Pancreas (tissue), 10 donors: ENCODE data around the gene STK24. TPM values are rescaled to one million over a fixed set of nuclear protein-coding genes. Genes with fewer than 3 reads are reported as not detected.

Experiments used
- ATAC-seq, 4 donors: fragments of 200-7000 bp; cut with Tn5 transposase; one replicate each; pipeline versions ENCODE4 v1.8.0 to v1.9.1; 2020; ENCODE audit warnings: mild to moderate bottlenecking in 4 of 4, moderate library complexity in 4 of 4
- DNase-seq, 6 donors: peaks; one replicate each; pipeline ENCODE4 v3.0.0-alpha.2; 2020
- FAIRE-seq: peaks from 2 replicates; lab custom pipeline; 2012; peaks lifted over from hg19 to GRCh38; lab: Jason Lieb, UNC
- H3K27ac ChIP-seq, 4 donors: fragments of 200-600 bp; sonication (generic); 1 replicate in 3 of 4; 2 replicates in 1 of 4; pipeline versions ENCODE4 v1.5.0 to v1.8.0; 2020
- H3K27me3 ChIP-seq, 4 donors: fragments of 200-600 bp; one replicate each; pipeline ENCODE4 v1.8.0; 2021
- H3K36me3 ChIP-seq, 3 donors: fragments of 200-600 bp; sonication (generic) in 1 of 3; one replicate each; pipeline versions ENCODE4 v1.5.0 to v1.8.0; 2020 to 2021
- H3K4me1 ChIP-seq, 3 donors: fragments of 200-600 bp; one replicate each; pipeline ENCODE4 v1.8.0; 2021
- H3K4me3 ChIP-seq, 4 donors: fragments of 200-600 bp; sonication (generic) in 2 of 4; one replicate each; pipeline versions ENCODE4 v1.5.0 to v1.8.0; 2020 to 2021
- H3K9me3 ChIP-seq, 4 donors: fragments of 200-600 bp; one replicate each; pipeline ENCODE4 v1.8.0; 2021
- CTCF ChIP-seq, 4 donors: fragments of 200-600 bp; sonication (generic) in 3 of 4; IDR thresholded peaks; one replicate each; pipeline versions ENCODE4 v1.5.0 to v1.8.0; 2021; ENCODE audit warnings: antibody characterized with exemption in 4 of 4
- WGBS, 2 donors: extraction: QIAGEN DNeasy Blood & Tissue Kit; methylation state at CpG; one replicate each; pipeline ENCODE4 v1.1.7; 2013; 5-methylcytosine and 5-hydroxymethylcytosine counted together
- intact Hi-C, 3 donors: fragments of 100-400 bp; cut with DNase I; formaldehyde crosslinking; loops; one replicate each; pipeline versions ENCODE4 v1.11.1 to v1.14.2; 2022
- polyA plus RNA-seq, 2 donors: library from polyadenylated mRNA; stranded (reverse); fragments of 200-250 nt; gene quantifications; one replicate each; pipeline ENCODE4 v1.2.3, GENCODE V29; 2013
- total RNA-seq, 6 donors: library from RNA; stranded (reverse); fragmentation: NEBNext Ultra II Directional in 4 of 6; extraction: Animal tissue kit (Norgen Biotek cat#: 25700) in 4 of 6; gene quantifications; one replicate each; pipeline versions ENCODE4 v1.2.1 to v1.2.4, GENCODE V29; 2021 to 2023
- donor health status: healthy with polysubstance abuse.
- donor health status: DM: no; HTN: no; CAD: no; lungs with moderate emphysema.
- donor health status: DM: no; HTN: no; CAD: no.
- donor health status: control.
- donor health status: control.
- donor health status: Bipolar disorder and iron deficiency.
- donor health status: DM: yes; HTN: yes; CAD: no.
- donor health status: DM: no; HTN: no; CAD: no.
- donor health status: DM: no; HTN: no; CAD: no.
- donor health status: DM: yes; HTN: yes; CAD: no.

Gene STK24
- total and polyA plus RNA-seq, 8 donors = 15.5 to 55.7 (median 37.4) TPM

- FAIRE-seq = no peak
- Histone ChIP-seq H3K27me3 (no peaks in the 10 kb centered on the region), H3K4me3 (no peak overlapping the region), H3K36me3 (no peaks in the 10 kb centered on the region), H3K9me3 (no peaks in the 10 kb centered on the region), H3K4me1 (peaks cover 0 to 3% (median 3%) of the 10 kb centered on the region in 3 donors), H3K27ac (no peak overlapping the region)
- no peak for DNase-seq
- intact Hi-C loops = no loop called here
- ATAC-seq = no peak
- TF ChIP-seq CTCF (IDR thresholded peaks at IDR 0.05) = no peak
- WGBS, 2 donors = 79 to 82% methylated on average over 4 of the region's 4 CpGs
Measured at GRCh38 chr13:98515818-98516465, 61.0 kb downstream of the STK24 start.

GRCh38 chr13:98514288-98514687 lies 62.6 kb downstream of the STK24 start:
- intact Hi-C loops = no loop called here
- 100% methylated on average over 1 of the region's 1 CpG for WGBS, 2 donors
- Histone ChIP-seq H3K27ac (no peak overlapping the region), H3K4me1 (peaks cover 0 to 3% (median 3%) of the 10 kb centered on the region in 3 donors), H3K36me3 (no peaks in the 10 kb centered on the region), H3K9me3 (no peaks in the 10 kb centered on the region), H3K4me3 (no peak overlapping the region), H3K27me3 (no peaks in the 10 kb centered on the region)
- DNase-seq (no peak), ATAC-seq (no peak), FAIRE-seq (no peak)
- no peak for TF ChIP-seq CTCF (IDR thresholded peaks at IDR 0.05)

- no peak for ATAC-seq
- H3K27ac ChIP-seq = no peak overlapping the region
- no peak for FAIRE-seq
- TF ChIP-seq CTCF (IDR thresholded peaks at IDR 0.05) = no peak
- no peak overlapping the region for H3K4me3 ChIP-seq
- no peaks in the 10 kb centered on the region for H3K27me3 ChIP-seq
- intact Hi-C loops = no loop called here
- WGBS, 2 donors = 60 to 64% methylated on average over 2 of the region's 2 CpGs
- DNase-seq = no peak
- no peaks in the 10 kb centered on the region for H3K36me3 ChIP-seq
- no peaks in the 10 kb centered on the region for H3K9me3 ChIP-seq
- peaks cover 0 to 8% (median 3%) of the 10 kb centered on the region in 3 donors for H3K4me1 ChIP-seq
Measured at GRCh38 chr13:98513837-98514236, 63.1 kb downstream of the STK24 start.

- no peaks in the 10 kb centered on the region for H3K36me3 ChIP-seq
- H3K27me3 ChIP-seq = no peaks in the 10 kb centered on the region
- H3K4me1 ChIP-seq = peaks cover under 1 to 13% (median 3%) of the 10 kb centered on the region in 3 donors
- ATAC-seq (no peak), DNase-seq (no peak), FAIRE-seq (no peak)
- 90 to 93% methylated on average over 18 of the region's 18 CpGs for WGBS, 2 donors
- H3K27ac ChIP-seq = no peak overlapping the region
- H3K4me3 ChIP-seq = no peak overlapping the region
- no peaks in the 10 kb centered on the region for H3K9me3 ChIP-seq
- intact Hi-C loops = no loop called here
- no peak for TF ChIP-seq CTCF (IDR thresholded peaks at IDR 0.05)
Measured at GRCh38 chr13:98512774-98513665, 63.9 kb downstream of the STK24 start.
